Motor neuron (in vitro differentiated cells): Measurements from ENCODE around the gene AKAP13. TPM values are rescaled to one million over a fixed set of nuclear protein-coding genes. Genes with fewer than 3 reads are reported as not detected.
A peak's percentile ranks its signal among the peaks of the same experiment; 100 is the strongest.

Experiments
- ATAC-seq, 8 experiments: fragments of 200-7000 bp; cut with Tn5 transposase; replicated peaks in 6 of 8; 2 replicates each; pipeline ENCODE4 v1.8.0; 2021; ENCODE audit warnings: mild to moderate bottlenecking in 8 of 8, moderate library complexity in 8 of 8
- H3K27ac ChIP-seq, 2 donors: fragments of 250-450 bp; sonication (Bioruptor Pico); 2 replicates each; pipeline ENCODE4 v1.9.0; 2021; ENCODE audit warnings: antibody characterized with exemption in 2 of 2, mild to moderate bottlenecking in 2 of 2, moderate library complexity in 1 of 2
- H3K4me1 ChIP-seq, 2 donors: fragments of 250-450 bp; sonication (Bioruptor Pico); replicated peaks in 1 of 2; 2 replicates each; pipeline ENCODE4 v1.6.1; 2021; ENCODE audit warnings: antibody characterized with exemption in 2 of 2, mild to moderate bottlenecking in 2 of 2, moderate library complexity in 1 of 2
- H3K4me3 ChIP-seq, 5 donors: fragments of 250-450 bp; sonication (Bioruptor Pico); 2 replicates each; pipeline ENCODE4 v1.9.0; 2021; ENCODE audit warnings: antibody characterized with exemption in 5 of 5, mild to moderate bottlenecking in 5 of 5, moderate library complexity in 4 of 5
- WGBS, 10 experiments: fragments of 450-650 bp; shearing (Covaris generic); methylation state at CpG; one replicate each; pipeline ENCODE4 v1.0.0; 2022; 5-methylcytosine and 5-hydroxymethylcytosine counted together
- in situ Hi-C, 9 experiments: fragments of 400-800 bp; cut with MboI; loops; one replicate each; pipeline ENCODE4 v1.15.0; 2021; ENCODE audit warnings: low sequenced_read_pairs in 9 of 9, low pct_unique_long_range_greater_than_20kb in 2 of 9; ENCODE audit not compliant: unreplicated experiment in 9 of 9
- total RNA-seq, 8 experiments: library from RNA; unstranded; fragments of 300-600 nt; gene quantifications; 2 replicates each; pipeline versions ENCODE4 v1.2.3 to v1.2.4, GENCODE V29; 2022

The AKAP13 gene
- total RNA-seq, 8 experiments from 2014 or later = 18.6 to 60.2 (median 38.2) TPM

GRCh38 chr15:85624291-85624801 is 243.9 kb downstream of the AKAP13 start:
- Histone ChIP-seq H3K27ac (no peak overlapping the region), H3K4me3 (no peak overlapping the region), H3K4me1 (peaks cover 14 to 30% of the 10 kb centered on the region in 2 donors)
- WGBS, 10 experiments = 12 to 100% (median 79%) methylated on average over 3 to 7 of the region's 7 CpGs
- peak in 2 of 8 experiments; percentile 55 to 56 for ATAC-seq
- in situ Hi-C loops = no loop called here

DNA sequence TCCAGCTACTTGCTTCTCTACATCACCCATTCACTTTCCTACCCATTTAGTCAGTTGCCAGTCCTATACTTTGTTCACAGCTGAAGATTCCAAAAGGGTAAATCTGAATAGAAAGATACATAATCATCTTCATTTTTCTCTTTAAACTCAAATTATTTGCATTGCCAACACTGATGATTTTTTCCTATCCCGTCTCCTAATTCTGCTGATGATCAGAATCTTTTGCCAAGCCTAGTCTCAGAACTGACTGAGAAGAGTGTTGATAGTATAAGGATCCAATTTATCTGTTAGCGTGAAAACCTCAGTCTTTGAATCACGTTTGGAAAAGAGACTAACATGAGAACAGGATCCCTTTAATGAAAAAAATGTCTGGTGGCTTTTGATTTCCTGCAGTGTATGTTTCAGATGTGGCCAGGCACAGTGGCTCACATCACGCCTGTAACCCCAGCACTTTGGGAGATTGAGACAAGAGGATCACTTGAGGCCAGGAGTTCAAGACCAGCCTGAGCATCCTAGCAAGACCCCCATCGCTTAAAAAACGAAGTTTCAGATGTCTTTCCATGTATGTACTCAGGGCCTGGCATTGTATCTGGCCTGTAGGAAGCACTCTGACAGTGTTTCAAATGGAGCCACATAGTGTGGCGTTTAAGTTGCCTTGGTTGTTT is 244.9 kb downstream of the AKAP13 start:
- Histone ChIP-seq H3K27ac (no peak overlapping the region), H3K4me1 (peaks cover 9 to 22% of the 10 kb centered on the region in 2 donors), H3K4me3 (no peak overlapping the region)
- WGBS, 10 experiments = 6 to 100% (median 74%) methylated on average over 1 to 7 of the region's 7 CpGs
- ATAC-seq = no peak
- in situ Hi-C loops = no loop called here

DNA sequence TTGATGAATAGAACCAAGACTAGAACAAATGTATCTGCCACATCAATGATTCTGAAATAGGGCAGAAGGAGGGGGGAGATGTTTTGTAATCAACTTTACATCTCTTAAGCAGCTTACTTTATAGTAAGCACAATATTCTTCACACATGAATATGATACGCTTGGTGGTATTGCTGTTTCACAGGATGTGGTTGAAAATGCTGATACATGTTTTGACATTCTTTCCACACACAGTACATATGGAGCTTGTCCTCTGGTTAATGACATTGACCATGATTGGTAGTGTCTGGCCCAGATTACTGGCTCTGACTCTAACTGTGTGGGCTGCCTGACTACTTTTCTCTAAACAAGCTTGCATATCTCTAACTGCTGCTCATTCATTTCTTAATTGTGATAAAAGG is 245.5 kb downstream of the AKAP13 start:
- 100% methylated on average over 1 of the region's 1 CpG; no CpG with 5 or more reads in 4 of the 10 experiments for WGBS, 10 experiments
- H3K27ac ChIP-seq = no peak overlapping the region
- in situ Hi-C loops = no loop called here
- no peak overlapping the region for H3K4me3 ChIP-seq
- no peak for ATAC-seq
- peaks cover 3 to 17% of the 10 kb centered on the region in 2 donors for H3K4me1 ChIP-seq

DNA sequence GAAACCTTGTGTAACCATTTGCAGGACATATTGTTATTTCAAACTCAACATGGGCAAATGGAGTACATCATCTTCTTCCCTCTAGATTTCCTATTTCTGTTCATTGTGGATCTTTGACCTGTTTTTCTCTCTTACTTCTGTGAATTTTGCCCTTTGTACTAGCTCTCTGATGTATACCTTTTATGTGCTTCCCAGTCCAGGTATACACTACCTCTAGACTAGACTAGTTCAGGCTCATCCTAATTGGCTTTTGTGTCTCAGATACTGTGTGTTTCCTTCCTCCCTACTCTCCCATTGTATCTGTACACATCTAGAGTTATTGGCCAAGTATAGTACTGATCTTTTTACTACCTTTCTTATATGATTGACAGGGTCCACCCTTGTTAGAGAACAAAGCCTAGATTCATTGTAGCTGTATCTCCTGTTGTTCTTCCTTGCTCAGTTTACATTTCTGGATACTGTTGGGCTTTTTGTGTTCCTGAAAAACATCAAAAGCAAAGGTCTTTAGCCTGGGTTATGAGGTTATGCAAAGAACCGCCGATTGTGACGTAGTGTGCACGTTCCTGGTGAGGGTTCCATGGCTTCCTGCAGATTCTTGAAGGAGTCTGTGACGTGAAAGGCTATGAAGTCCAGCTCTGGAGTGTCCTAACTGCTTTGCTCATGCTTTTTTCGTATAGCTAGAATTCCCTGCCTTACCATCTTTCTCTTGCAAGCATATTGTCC is 247.0 kb downstream of the AKAP13 start:
- ATAC-seq = no peak
- no peak overlapping the region for H3K27ac ChIP-seq
- 60 to 97% (median 89%) methylated on average over 1 to 6 of the region's 6 CpGs; no CpG with 5 or more reads in 2 of the 10 experiments for WGBS, 10 experiments
- in situ Hi-C loops = no loop called here
- no peak overlapping the region for H3K4me3 ChIP-seq
- peaks cover 0 to 11% of the 10 kb centered on the region in 2 donors for H3K4me1 ChIP-seq

GRCh38 chr15:85630311-85630710 is 249.9 kb downstream of the AKAP13 start:
- Histone ChIP-seq H3K4me3 (no peak overlapping the region), H3K27ac (no peak overlapping the region), H3K4me1 (peaks cover 0 to 2% of the 10 kb centered on the region in 2 donors)
- in situ Hi-C loops = no loop called here
- 78 to 100% (median 100%) methylated on average over 1 to 3 of the region's 4 CpGs; no CpG with 5 or more reads in 1 of the 10 experiments for WGBS, 10 experiments
- ATAC-seq = no peak

DNA sequence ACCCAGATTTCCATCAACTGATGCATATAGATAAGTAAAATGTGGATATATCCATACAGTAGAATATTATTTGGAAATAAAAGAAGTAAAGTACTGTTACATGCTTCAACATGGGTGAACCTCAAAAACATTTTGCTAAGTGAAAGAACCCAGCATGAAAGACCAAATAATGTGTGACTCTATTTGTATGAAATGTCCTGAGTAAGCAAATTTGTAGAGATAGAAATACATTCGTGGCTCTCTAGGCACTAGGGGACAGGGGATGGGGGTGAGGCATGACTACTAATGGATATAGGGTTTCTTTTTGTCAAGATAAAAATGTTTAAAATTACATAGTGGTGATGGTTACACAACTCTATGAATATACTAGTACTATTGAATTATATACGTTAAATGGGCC is 250.6 kb downstream of the AKAP13 start:
- ATAC-seq = no peak
- in situ Hi-C loops = no loop called here
- 50 to 100% (median 93%) methylated on average over 1 to 2 of the region's 2 CpGs; no CpG with 5 or more reads in 3 of the 10 experiments for WGBS, 10 experiments

GRCh38 chr15:85632014-85632413 is 251.6 kb downstream of the AKAP13 start:
- WGBS, 10 experiments = 86 to 100% (median 100%) methylated on average over 1 to 4 of the region's 4 CpGs; no CpG with 5 or more reads in 1 of the 10 experiments
- no peak for ATAC-seq
- Histone ChIP-seq H3K27ac (no peak overlapping the region), H3K4me1 (peaks cover 0 to 2% of the 10 kb centered on the region in 2 donors), H3K4me3 (no peak overlapping the region)
- in situ Hi-C loops = no loop called here

More for the DNA sequence above, 250.6 kb downstream of the AKAP13 start:
- Histone ChIP-seq H3K4me1 (peaks cover 0 to 2% of the 10 kb centered on the region in 2 donors), H3K4me3 (no peak overlapping the region), H3K27ac (no peak overlapping the region)

- in situ Hi-C loops = no loop called here
- no peak for ATAC-seq
- H3K4me1 ChIP-seq = peaks cover 0 to 2% of the 10 kb centered on the region in 2 donors
- H3K4me3 ChIP-seq = no peak overlapping the region
- no peak overlapping the region for H3K27ac ChIP-seq
Observed at GRCh38 chr15:85633859-85634258, 253.5 kb downstream of the AKAP13 start.

DNA sequence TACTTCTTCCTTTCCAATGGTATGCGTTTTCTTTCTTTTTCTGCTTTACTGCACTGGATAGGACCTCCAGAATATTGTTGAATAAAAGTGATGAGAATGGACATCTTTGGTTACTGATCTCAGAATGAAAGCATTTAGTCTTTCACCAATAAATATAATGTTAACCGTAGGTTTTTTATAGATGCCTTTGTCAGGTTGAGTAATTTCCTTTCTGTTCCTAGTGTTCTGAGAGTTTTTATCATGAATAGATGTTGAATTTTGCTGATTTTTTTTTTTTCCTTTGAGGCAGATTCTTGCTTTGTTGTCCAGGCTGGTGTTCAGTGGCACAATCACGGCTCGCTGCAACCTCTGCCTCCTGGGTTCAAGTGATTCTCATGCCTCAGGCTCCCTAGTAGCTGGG is 255.9 kb downstream of the AKAP13 start:
- in situ Hi-C loops = no loop called here
- Histone ChIP-seq H3K4me1 (no peaks in the 10 kb centered on the region), H3K27ac (no peak overlapping the region), H3K4me3 (no peak overlapping the region)
- WGBS, 10 experiments = 75 to 100% (median 93%) methylated on average over 1 to 4 of the region's 4 CpGs
- no peak for ATAC-seq

DNA sequence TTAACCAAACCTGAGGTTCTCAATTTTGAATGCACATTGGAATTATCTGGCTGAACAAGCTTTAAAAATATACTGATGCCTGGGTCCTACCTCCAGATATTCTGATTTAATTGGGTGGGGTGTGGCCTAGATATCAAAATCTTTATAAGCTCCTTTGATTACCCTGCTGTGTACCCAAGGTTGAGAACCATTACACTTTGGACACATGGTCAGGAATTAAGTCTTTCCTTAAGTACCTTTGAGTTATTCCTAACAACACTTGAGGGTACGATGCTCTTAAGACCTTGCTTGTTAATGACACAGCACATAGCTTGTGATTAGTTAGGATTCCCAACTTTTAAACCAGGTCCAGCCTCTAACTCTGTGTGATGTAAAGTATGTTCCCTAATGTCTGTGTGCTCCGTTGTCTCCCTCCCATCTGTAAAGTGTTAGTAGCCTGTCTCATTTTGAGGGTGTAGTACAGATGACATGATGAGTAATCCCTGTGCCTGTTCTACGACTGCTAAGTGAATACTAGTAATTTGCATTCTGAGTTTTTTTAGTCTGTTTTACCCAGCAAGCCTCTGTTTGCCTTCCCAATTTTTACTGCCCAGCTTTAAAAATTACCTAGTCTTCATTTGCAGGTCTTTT is 259.5 kb downstream of the AKAP13 start:
- Histone ChIP-seq H3K4me1 (peaks cover 0 to 6% of the 10 kb centered on the region in 2 donors), H3K4me3 (no peak overlapping the region), H3K27ac (no peak overlapping the region)
- 0 to 100% (median 35%) methylated on average over 1 to 3 of the region's 3 CpGs; no CpG with 5 or more reads in 2 of the 10 experiments for WGBS, 10 experiments
- peak; percentile 64 to 91 (median 78) for ATAC-seq
- in situ Hi-C loops = no loop called here

GRCh38 chr15:85642065-85642692 is 261.8 kb downstream of the AKAP13 start:
- Histone ChIP-seq H3K27ac (no peak overlapping the region), H3K4me1 (peaks cover 0 to 6% of the 10 kb centered on the region in 2 donors), H3K4me3 (no peak overlapping the region)
- 14 to 89% (median 69%) methylated on average over 1 to 5 of the region's 5 CpGs; no CpG with 5 or more reads in 4 of the 10 experiments for WGBS, 10 experiments
- in situ Hi-C loops = no loop called here
- ATAC-seq = peak in 2 of 8 experiments; percentile 6 to 9

DNA sequence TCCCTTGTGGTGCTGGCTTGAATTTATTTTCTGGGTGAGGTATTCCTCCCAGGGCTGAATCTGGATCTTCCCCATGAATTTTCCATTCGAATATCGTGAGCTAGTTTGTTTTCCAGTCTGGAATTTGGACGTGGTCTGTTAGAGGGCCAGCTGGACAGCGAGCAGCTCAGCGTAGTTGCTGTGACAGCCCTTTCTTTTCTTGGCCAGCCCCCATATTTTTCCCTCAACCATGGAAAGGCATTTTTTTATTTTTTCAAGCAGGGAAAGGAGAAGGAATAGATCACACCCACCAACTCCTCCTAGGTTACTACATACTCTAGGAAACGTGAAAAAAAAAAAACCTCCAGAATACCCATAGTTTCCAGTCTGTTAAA is 262.3 kb downstream of the AKAP13 start:
- 13 to 91% (median 72%) methylated on average over 1 to 6 of the region's 6 CpGs; no CpG with 5 or more reads in 2 of the 10 experiments for WGBS, 10 experiments
- no peak overlapping the region for H3K27ac ChIP-seq
- H3K4me3 ChIP-seq = no peak overlapping the region
- in situ Hi-C loops = no loop called here
- peaks cover 0 to 6% of the 10 kb centered on the region in 2 donors for H3K4me1 ChIP-seq
- peak in 4 of 8 experiments; percentile 45 to 74 (median 59) for ATAC-seq
